Effector memory CD4-positive, alpha-beta T cell (primary cell): ENCODE measurements around the gene UMODL1.
"Not testable (repeated sequence)": the region's sequence is repeated elsewhere in the genome, so short reads cannot be mapped to it uniquely, and the experiment has no call there.

ENCODE experiments used
- DNase-seq, 3 donors: peaks; one replicate each; pipeline ENCODE4 v3.0.0-alpha.2; 2020
- H3K27ac ChIP-seq: 2 replicates; pipeline ENCODE4 v1.7.0; 2013; ENCODE audit warnings: mild to moderate bottlenecking, low read length, moderate library complexity; ENCODE audit not compliant: insufficient read depth, poor library complexity, severe bottlenecking
- H3K27me3 ChIP-seq: replicated peaks from 2 replicates; pipeline ENCODE4 v1.7.0; 2013; ENCODE audit warnings: mild to moderate bottlenecking, low read length; ENCODE audit not compliant: insufficient read depth, control insufficient read depth, poor library complexity, severe bottlenecking
- H3K36me3 ChIP-seq: 2 replicates; pipeline ENCODE4 v1.7.0; 2013; ENCODE audit warnings: mild to moderate bottlenecking, low read length, moderate library complexity; ENCODE audit not compliant: control insufficient read depth, insufficient read depth
- H3K4me1 ChIP-seq: 2 replicates; pipeline ENCODE4 v1.7.0; 2013; ENCODE audit warnings: low read length, mild to moderate bottlenecking; ENCODE audit not compliant: control insufficient read depth, insufficient read depth, poor library complexity, severe bottlenecking
- H3K4me3 ChIP-seq: 2 replicates; pipeline ENCODE4 v1.7.0; 2013; ENCODE audit warnings: low read length, low read depth, mild to moderate bottlenecking; ENCODE audit not compliant: insufficient read depth, poor library complexity, severe bottlenecking
- H3K9me3 ChIP-seq: 2 replicates; pipeline ENCODE4 v1.7.0; 2013; ENCODE audit warnings: mild to moderate bottlenecking, low read length, moderate library complexity; ENCODE audit not compliant: control insufficient read depth

The UMODL1 gene

GRCh38 chr21:42175110-42175710 lies 104.1 kb downstream of the UMODL1 start:
- Histone ChIP-seq H3K4me1 (no peaks in the 10 kb centered on the region), H3K27ac (no peak overlapping the region), H3K36me3 (no peaks in the 10 kb centered on the region), H3K9me3 (no peaks in the 10 kb centered on the region), H3K4me3 (no peak overlapping the region), H3K27me3 (no peaks in the 10 kb centered on the region)
- no peak for DNase-seq

GRCh38 chr21:42176859-42177258 lies 105.7 kb downstream of the UMODL1 start:
- Histone ChIP-seq H3K4me1 (no peaks in the 10 kb centered on the region), H3K4me3 (no peak overlapping the region)

GRCh38 chr21:42179316-42179715 lies 108.2 kb downstream of the UMODL1 start:
- Histone ChIP-seq H3K27ac (no peak overlapping the region), H3K36me3 (no peaks in the 10 kb centered on the region), H3K9me3 (no peaks in the 10 kb centered on the region), H3K27me3 (no peaks in the 10 kb centered on the region), H3K4me1 (no peaks in the 10 kb centered on the region), H3K4me3 (no peak overlapping the region)
- DNase-seq, result no peak

More at GRCh38 chr21:42176859-42177258, 105.7 kb downstream of the UMODL1 start:
- no peak for DNase-seq
- Histone ChIP-seq H3K36me3 (no peaks in the 10 kb centered on the region), H3K27me3 (no peaks in the 10 kb centered on the region), H3K9me3 (no peaks in the 10 kb centered on the region), H3K27ac (no peak overlapping the region)

- DNase-seq, H3K27ac ChIP-seq, H3K27me3 ChIP-seq, H3K36me3 ChIP-seq, H3K4me1 ChIP-seq, H3K9me3 ChIP-seq, H3K4me3 ChIP-seq: not testable (repeated sequence)
Measured at GRCh38 chr21:42180001-42180400, 108.9 kb downstream of the UMODL1 start.

- H3K27ac ChIP-seq, result no peak overlapping the region
- H3K9me3 ChIP-seq, result no peaks in the 10 kb centered on the region
- no peak for DNase-seq
- no peak overlapping the region for H3K4me3 ChIP-seq
- peaks cover 19% of the 10 kb centered on the region for H3K4me1 ChIP-seq
- no peaks in the 10 kb centered on the region for H3K27me3 ChIP-seq
- H3K36me3 ChIP-seq, result no peaks in the 10 kb centered on the region
Measured at GRCh38 chr21:42182713-42183371, 111.7 kb downstream of the UMODL1 start.

- peaks cover 27% of the 10 kb centered on the region for H3K4me1 ChIP-seq
- no peak for DNase-seq
- H3K27ac ChIP-seq, result no peak overlapping the region
- H3K27me3 ChIP-seq, result no peaks in the 10 kb centered on the region
- H3K36me3 ChIP-seq, result no peaks in the 10 kb centered on the region
- H3K4me3 ChIP-seq, result no peak overlapping the region
- H3K9me3 ChIP-seq, result no peaks in the 10 kb centered on the region
Measured at GRCh38 chr21:42183374-42184266, 112.5 kb downstream of the UMODL1 start.

- no peaks in the 10 kb centered on the region for H3K36me3 ChIP-seq
- no peak for DNase-seq
- no peaks in the 10 kb centered on the region for H3K27me3 ChIP-seq
- H3K9me3 ChIP-seq, result no peaks in the 10 kb centered on the region
- peak overlapping the region; percentile 88 for H3K27ac ChIP-seq
- no peak overlapping the region for H3K4me3 ChIP-seq
- peaks cover 46% of the 10 kb centered on the region for H3K4me1 ChIP-seq
Measured at GRCh38 chr21:42186591-42186990, 115.5 kb downstream of the UMODL1 start.

GRCh38 chr21:42187976-42188653 lies 117.0 kb downstream of the UMODL1 start:
- DNase-seq, result peak; percentile 72 to 76 (median 75)
- Histone ChIP-seq H3K4me3 (peak overlapping the region; percentile 44), H3K36me3 (no peaks in the 10 kb centered on the region), H3K27me3 (no peaks in the 10 kb centered on the region), H3K4me1 (peaks cover 53% of the 10 kb centered on the region), H3K27ac (peak overlapping the region; percentile 88), H3K9me3 (no peaks in the 10 kb centered on the region)

- DNase-seq, result no peak
Measured at GRCh38 chr21:42188663-42189062, 117.5 kb downstream of the UMODL1 start.

More at GRCh38 chr21:42188663-42189062, 117.5 kb downstream of the UMODL1 start:
- peak overlapping the region; percentile 88 for H3K27ac ChIP-seq
- H3K27me3 ChIP-seq, result no peaks in the 10 kb centered on the region
- H3K9me3 ChIP-seq, result no peaks in the 10 kb centered on the region
- H3K4me3 ChIP-seq, result peak overlapping the region; percentile 44
- H3K4me1 ChIP-seq, result peaks cover 59% of the 10 kb centered on the region
- H3K36me3 ChIP-seq, result no peaks in the 10 kb centered on the region
